K562 (cell line): ENCODE measurements around the gene PI4K2B. TPM values are rescaled to one million over a fixed set of nuclear protein-coding genes. Genes with fewer than 3 reads are reported as not detected.

Experiments used
- ATAC-seq: fragments of 200-7000 bp; cut with Tn5 transposase; 3 replicates; pipeline ENCODE4 v1.9.1; 2020; ENCODE audit warnings: moderate library complexity
- BruUV-seq: library from RNA; stranded (reverse); fragments of 400-500 nt; replicated peaks from 2 replicates; lab custom pipeline; 2021; lab: Mats Ljungman, UMichigan
- CTCF ChIA-PET: fragments of 300-600 bp; formaldehyde crosslinking; extraction: SDS; loops from one replicate; lab custom pipeline; 2021; ENCODE audit warnings: low intra/inter-chr PET ratio; lab: Yijun Ruan, JAX
- POLR2A ChIA-PET: fragments of 300-600, 350-650 bp; sonication (Branson Sonifier 250); formaldehyde crosslinking; extraction: SDS; loops from one replicate; lab custom pipeline; 2021; ENCODE audit warnings: antibody characterized with exemption, inconsistent platforms; lab: Yijun Ruan, JAX
- DNase-seq, 4 experiments: peaks; one replicate each; pipeline versions ENCODE4 v3.0.0 to v3.0.0-alpha.2; 2011 to 2018; ENCODE audit warnings: low spot score in 3 of 4, mixed read lengths in 3 of 4; ENCODE audit errors: extremely low read depth in 1 of 4
- FAIRE-seq: peaks from 2 replicates; lab custom pipeline; 2011; peaks lifted over from hg19 to GRCh38; lab: Jason Lieb, UNC
- H2AFZ ChIP-seq: 2 replicates; pipeline ENCODE4 v1.6.0; 2011; ENCODE audit warnings: low read depth, low read length, control low read depth, inconsistent platforms
- H3K27ac ChIP-seq: fragments of 200-600 bp; 3 replicates; pipeline ENCODE4 v1.8.0; 2011; ENCODE audit warnings: low read depth, mild to moderate bottlenecking, control low read depth, inconsistent platforms, low read length, moderate library complexity, mixed read lengths; ENCODE audit errors: extremely low read depth
- H3K27me3 ChIP-seq, 2 experiments: fragments of 300-600 bp in 1 of 2; 2 replicates in 1 of 2; 3 replicates in 1 of 2; pipeline versions ENCODE4 v1.6.0 to v1.8.0; 2011; ENCODE audit warnings: inconsistent platforms in 2 of 2, low read length in 2 of 2, mild to moderate bottlenecking in 1 of 2, mixed read lengths in 1 of 2, moderate library complexity in 1 of 2; ENCODE audit not compliant: control insufficient read depth in 2 of 2, insufficient read depth in 2 of 2
- H3K36me3 ChIP-seq: fragments of 300-600 bp; 3 replicates; pipeline ENCODE4 v1.8.0; 2011; ENCODE audit warnings: mild to moderate bottlenecking, low read length, inconsistent platforms; ENCODE audit not compliant: control insufficient read depth, insufficient read depth
- H3K4me1 ChIP-seq, 2 experiments: fragments of 200-600 bp in 1 of 2; replicated peaks in 1 of 2; 2 replicates in 1 of 2; 3 replicates in 1 of 2; pipeline versions ENCODE4 v1.5.1 to v1.8.0; 2011; ENCODE audit warnings: inconsistent platforms in 2 of 2, low read length in 2 of 2, mild to moderate bottlenecking in 1 of 2, mixed read lengths in 1 of 2, moderate library complexity in 1 of 2; ENCODE audit not compliant: control insufficient read depth in 2 of 2, insufficient read depth in 2 of 2
- H3K4me2 ChIP-seq: 2 replicates; pipeline ENCODE4 v1.6.1; 2011; ENCODE audit warnings: low read length, control low read depth, inconsistent platforms, mixed read lengths; ENCODE audit not compliant: insufficient read depth
- H3K4me3 ChIP-seq: fragments of 200-600 bp; sonication (generic), shearing (Covaris generic); 2 replicates; pipeline ENCODE4 v1.5.1; 2016; ENCODE audit warnings: control low read depth, inconsistent platforms
- H3K79me2 ChIP-seq: fragments of 200-600 bp; 3 replicates; pipeline ENCODE4 v1.8.0; 2011; ENCODE audit warnings: low read length, inconsistent platforms; ENCODE audit not compliant: control insufficient read depth, insufficient read depth
- H3K9ac ChIP-seq, 2 experiments: 2 replicates each; pipeline versions ENCODE4 v1.6.0 to v1.6.1; 2011; ENCODE audit warnings: low read depth in 2 of 2, low read length in 2 of 2, control low read depth in 1 of 2, inconsistent platforms in 1 of 2, mild to moderate bottlenecking in 1 of 2, mixed read lengths in 1 of 2; ENCODE audit not compliant: insufficient read depth in 1 of 2
- H3K9me1 ChIP-seq: one replicate; pipeline ENCODE4 v1.6.0; 2011; ENCODE audit warnings: inconsistent platforms, mild to moderate bottlenecking, low read length, moderate library complexity; ENCODE audit not compliant: control insufficient read depth, insufficient read depth
- H3K9me3 ChIP-seq: replicated peaks from 2 replicates; pipeline ENCODE4 v1.5.1; 2011; ENCODE audit warnings: low read depth, low read length, inconsistent platforms; ENCODE audit not compliant: control insufficient read depth, insufficient read depth
- H4K20me1 ChIP-seq: replicated peaks from 2 replicates; pipeline ENCODE4 v1.6.1; 2011; ENCODE audit warnings: low read length, inconsistent platforms, mixed read lengths; ENCODE audit not compliant: control insufficient read depth, insufficient read depth
- ARID2 ChIP-seq: fragments of 450-650 bp; IDR thresholded peaks from 2 replicates; pipeline ENCODE4 v1.6.1; 2017; ENCODE audit warnings: antibody characterized with exemption, mild to moderate bottlenecking
- ARID3B ChIP-seq: fragments of 250-450 bp; sonication (Bioruptor Pico); IDR thresholded peaks from 2 replicates; pipeline ENCODE4 v1.4.0; 2020; ENCODE audit warnings: borderline replicate concordance
- CBFB ChIP-seq: sonication (generic); formaldehyde crosslinking; IDR thresholded peaks from 2 replicates; pipeline ENCODE4 v1.4.0; 2020; ENCODE audit warnings: mild to moderate bottlenecking, missing genetic modification reagents
- CCNT2 ChIP-seq: IDR thresholded peaks from 2 replicates; pipeline ENCODE4 v1.6.1; 2011; ENCODE audit warnings: borderline replicate concordance, low read depth, mild to moderate bottlenecking, moderate library complexity, mixed read lengths, low read length; ENCODE audit not compliant: insufficient read length; ENCODE audit errors: extremely low read depth
- CEBPG ChIP-seq, 3 experiments: fragments of 200-800 bp in 1 of 3; sonication (Bioruptor generic) in 1 of 3; sonication (generic) in 1 of 3; formaldehyde crosslinking in 1 of 3; IDR thresholded peaks in 2 of 3; conservative IDR thresholded peaks in 1 of 3; 2 replicates each; pipeline versions ENCODE4 v1.6.1 to v1.8.0; 2016 to 2022; ENCODE audit warnings: missing compliant biosample characterization in 2 of 3, missing genetic modification characterization in 2 of 3, mild to moderate bottlenecking in 1 of 3, missing genetic modification reagents in 1 of 3
- E2F5 ChIP-seq: sonication (generic); formaldehyde crosslinking; IDR thresholded peaks from 2 replicates; pipeline ENCODE4 v1.8.0; 2022; ENCODE audit warnings: mild to moderate bottlenecking, missing genetic modification reagents
- KDM1A ChIP-seq, 2 experiments: fragments of 450-650 bp; IDR thresholded peaks; 2 replicates each; pipeline ENCODE4 v1.6.1; 2016; ENCODE audit warnings: mild to moderate bottlenecking in 2 of 2
- SAFB ChIP-seq: fragments of 200-400 bp; formaldehyde crosslinking; IDR thresholded peaks from 2 replicates; pipeline ENCODE4 v1.6.1; 2017; ENCODE audit warnings: low read depth, low read length, borderline replicate concordance
- SETDB1 ChIP-seq: IDR thresholded peaks from one replicate; pipeline ENCODE4 v1.6.1; 2012; ENCODE audit warnings: low read length, control low read depth, inconsistent platforms
- SMAD3 ChIP-seq: fragments of 450-650 bp; formaldehyde crosslinking; conservative IDR thresholded peaks from 2 replicates; pipeline ENCODE4 v1.4.0; 2020; ENCODE audit warnings: mild to moderate bottlenecking
- TCF7L2 ChIP-seq: fragments of 150-350 bp; IDR thresholded peaks from 2 replicates; pipeline ENCODE4 v1.6.1; 2016; ENCODE audit warnings: low read depth, mild to moderate bottlenecking, low read length, moderate library complexity
- ZNF174 ChIP-seq: fragments of 250-450 bp; sonication (Bioruptor Pico); IDR thresholded peaks from 2 replicates; pipeline ENCODE4 v1.4.0; 2020; ENCODE audit warnings: mild to moderate bottlenecking
- ZNF217 ChIP-seq: sonication (generic); formaldehyde crosslinking; IDR thresholded peaks from 2 replicates; pipeline ENCODE4 v1.8.0; 2022; ENCODE audit warnings: mild to moderate bottlenecking, missing genetic modification reagents
- ZNF431 ChIP-seq: sonication (generic); formaldehyde crosslinking; IDR thresholded peaks from 2 replicates; pipeline ENCODE4 v1.8.0; 2022; ENCODE audit warnings: mild to moderate bottlenecking, missing genetic modification reagents
- ZNF445 ChIP-seq: fragments of 250-450 bp; sonication (Bioruptor Pico); IDR thresholded peaks from 2 replicates; pipeline ENCODE4 v1.4.0; 2020; ENCODE audit warnings: low read depth, mild to moderate bottlenecking, moderate library complexity
- ZNF449 ChIP-seq: fragments of 250-450 bp; sonication (Bioruptor Pico); IDR thresholded peaks from 2 replicates; pipeline ENCODE4 v1.8.0; 2022; ENCODE audit warnings: moderate library complexity, mild to moderate bottlenecking, inconsistent platforms
- ZNF639 ChIP-seq, 2 experiments: fragments of 200-800 bp in 1 of 2; sonication (Bioruptor generic) in 1 of 2; sonication (generic) in 1 of 2; formaldehyde crosslinking in 1 of 2; IDR thresholded peaks in 1 of 2; conservative IDR thresholded peaks in 1 of 2; 2 replicates each; pipeline versions ENCODE4 v1.5.0 to v1.6.1; 2016 to 2020; ENCODE audit warnings: missing compliant biosample characterization in 1 of 2, missing genetic modification characterization in 1 of 2, missing genetic modification reagents in 1 of 2
- ZNF695 ChIP-seq: fragments of 450-650 bp; formaldehyde crosslinking; IDR thresholded peaks from 2 replicates; pipeline ENCODE4 v1.4.0; 2020; ENCODE audit warnings: mild to moderate bottlenecking, moderate library complexity
- WGBS: fragments of 100-300 bp; shearing (Covaris generic); methylation state at CpG from one replicate; pipeline ENCODE4 v1.1.6; 2016; ENCODE audit warnings: low coverage, mixed read lengths; ENCODE audit not compliant: insufficient coverage; ENCODE audit errors: missing lambda C conversion rate; 5-methylcytosine and 5-hydroxymethylcytosine counted together
- in situ Hi-C: fragments of 300-500 bp; cut with MboI; formaldehyde crosslinking; loops from 4 replicates; pipeline ENCODE4 v1.15.0; 2018; ENCODE audit warnings: inconsistent platforms, mixed read lengths
- intact Hi-C: fragments of 100-400 bp; cut with micrococcal nuclease; formaldehyde crosslinking; loops from 2 replicates; pipeline ENCODE4 v1.14.2; 2022
- polyA plus RNA-seq, 8 experiments: library from polyadenylated mRNA; depleted of rRNA in 4 of 8; stranded (reverse) in 5 of 8; unstranded in 3 of 8; fragments of >200 nt; fragmentation: Nextera tagmentation in 2 of 8; fragmentation: Illumina TruSeq in 1 of 8; extraction: Ambion mirVana in 2 of 8; extraction: Trizol in 1 of 8; gene quantifications; 2 replicates each; pipeline versions ENCODE4 v1.2.1 to v1.2.3, GENCODE V29; 2011 to 2014; ENCODE audit warnings: inconsistent platforms in 1 of 8, missing spikeins in 1 of 8
- total RNA-seq, 7 experiments: library from RNA; depleted of rRNA in 6 of 7; stranded (reverse); fragments of >200 nt in 6 of 7; fragmentation: Illumina TruSeq in 2 of 7; extraction: Trizol in 2 of 7; gene quantifications; 2 replicates each; pipeline versions ENCODE4 v1.2.1 to v1.2.3, GENCODE V29; 2011 to 2021; ENCODE audit warnings: low replicate concordance in 1 of 7

Gene PI4K2B
- total and polyA plus RNA-seq, 9 of the 15 experiments (the other 6 are each of a cell fraction or from before 2014, with no cell fraction given): 4.5 to 21.4 (median 16.5) TPM

- POLR2A ChIA-PET: no interaction called here
- CTCF ChIA-PET: no interaction called here
- ATAC-seq (no peak), DNase-seq (no peak), FAIRE-seq (no peak)
- H3K79me2 ChIP-seq: peaks cover 12% of the 10 kb centered on the region
- BruUV-seq: no TSS peak
- no peak overlapping the region for H3K4me3 ChIP-seq
- intact Hi-C loops: no loop called here
- no peaks in the 10 kb centered on the region for H3K36me3 ChIP-seq
- H3K27ac ChIP-seq: no peak overlapping the region
- H3K27me3 ChIP-seq: 0 out of 5 replicates have a peak, but pooled peaks cover 0 to 6% of the 10 kb centered on the region in 2 experiments
- H3K4me1 ChIP-seq: peaks cover 9 to 16% of the 10 kb centered on the region in 2 experiments; a peak in 4 of 5 replicates
- H3K9me3 ChIP-seq: no peaks in the 10 kb centered on the region
- H4K20me1 ChIP-seq: no peaks in the 10 kb centered on the region
- H2AFZ ChIP-seq: no peak overlapping the region
- no peak overlapping the region for H3K9ac ChIP-seq
- H3K4me2 ChIP-seq: no peak overlapping the region
- in situ Hi-C loops: no loop called here
- H3K9me1 ChIP-seq: no peaks in the 10 kb centered on the region
- 71% methylated on average over 7 of the region's 7 CpGs for WGBS
- no peak for TF ChIP-seq ZNF639 (CRISPR knock-in tag; conservative IDR thresholded peaks at IDR 0.05 in 1 of 2, IDR thresholded peaks at IDR 0.05 in 1 of 2)
- TF ChIP-seq ZNF445 (CRISPR knock-in tag): no peak
- TF ChIP-seq ZNF449 (CRISPR knock-in tag): no peak
- TF ChIP-seq ZNF695: no peak
- no peak for TF ChIP-seq SETDB1
- no peak for TF ChIP-seq CEBPG (CRISPR knock-in tag; IDR thresholded peaks at IDR 0.05)
- TF ChIP-seq CEBPG (tag; conservative IDR thresholded peaks at IDR 0.05 in 1 of 2, IDR thresholded peaks at IDR 0.05 in 1 of 2): no peak
- no peak for TF ChIP-seq KDM1A (IDR thresholded peaks at IDR 0.05)
- TF ChIP-seq E2F5 (CRISPR knock-in tag): no peak
- no peak for TF ChIP-seq ZNF431 (CRISPR knock-in tag)
- no peak for TF ChIP-seq ARID2
- no peak for TF ChIP-seq ARID3B (CRISPR knock-in tag)
- no peak for TF ChIP-seq SAFB
- no peak for TF ChIP-seq ZNF174 (CRISPR knock-in tag)
- no peak for TF ChIP-seq TCF7L2
- TF ChIP-seq CBFB (CRISPR knock-in tag): no peak
- TF ChIP-seq SMAD3: no peak
- TF ChIP-seq CCNT2: no peak
- TF ChIP-seq ZNF217 (CRISPR knock-in tag): no peak
These were observed 74.9 kb downstream of the PI4K2B start for GRCh38 chr4:25308761-25309160.
